WTC11 (cell line): Measurements from ENCODE around the gene HOXB3. TPM values are rescaled to one million over a fixed set of nuclear protein-coding genes. Genes with fewer than 3 reads are reported as not detected.

Source experiments
- ATAC-seq: fragments of 200-7000 bp; cut with Tn5 transposase; 2 replicates; pipeline ENCODE4 v1.10.0; 2021; ENCODE audit warnings: mild to moderate bottlenecking, moderate library complexity
- CTCF ChIA-PET: fragments of 300-600 bp; sonication (Branson Sonifier 250); formaldehyde crosslinking; loops from one replicate; lab custom pipeline; 2021; ENCODE audit warnings: antibody characterized with exemption; lab: Charles Lee
- POLR2A ChIA-PET: fragments of 350-600 bp; sonication (Branson Sonifier 250); formaldehyde crosslinking; loops from one replicate; lab custom pipeline; 2021; ENCODE audit warnings: antibody characterized with exemption; lab: Charles Lee
- DNase-seq: peaks from one replicate; pipeline ENCODE4 v3.0.0; 2021; ENCODE audit warnings: low spot score
- H3K27ac Mint-ChIP-seq: 2 replicates; pipeline ENCODE4 v1.8.0; 2021; ENCODE audit warnings: mixed read lengths
- H3K27me3 Mint-ChIP-seq: 2 replicates; pipeline ENCODE4 v1.8.0; 2021; ENCODE audit warnings: low read depth, mild to moderate bottlenecking, moderate library complexity, mixed read lengths
- H3K36me3 Mint-ChIP-seq: 2 replicates; pipeline ENCODE4 v1.8.0; 2021; ENCODE audit warnings: mixed read lengths
- H3K4me1 Mint-ChIP-seq: 2 replicates; pipeline ENCODE4 v1.8.0; 2022; ENCODE audit warnings: mixed read lengths
- H3K4me3 Mint-ChIP-seq: 2 replicates; pipeline ENCODE4 v1.8.0; 2021; ENCODE audit warnings: mild to moderate bottlenecking, moderate library complexity, mixed read lengths
- H3K9me3 Mint-ChIP-seq: 2 replicates; pipeline ENCODE4 v1.8.0; 2021; ENCODE audit warnings: mixed read lengths
- ATF1 ChIP-seq: sonication (generic); formaldehyde crosslinking; IDR thresholded peaks from 2 replicates; pipeline ENCODE4 v1.8.1; 2023; ENCODE audit warnings: mild to moderate bottlenecking, moderate library complexity, missing genetic modification reagents
- CBFB ChIP-seq: sonication (generic); formaldehyde crosslinking; IDR thresholded peaks from 2 replicates; pipeline ENCODE4 v1.8.1; 2022; ENCODE audit warnings: mild to moderate bottlenecking, low read depth, missing genetic modification reagents
- CDX4 ChIP-seq: fragments of 250-450 bp; sonication (Bioruptor Pico); IDR thresholded peaks from 2 replicates; pipeline ENCODE4 v1.9.0; 2021; ENCODE audit warnings: moderate library complexity, mild to moderate bottlenecking, inconsistent platforms, borderline replicate concordance
- E2F4 ChIP-seq: sonication (generic); formaldehyde crosslinking; IDR thresholded peaks from 2 replicates; pipeline ENCODE4 v1.8.1; 2022; ENCODE audit warnings: low read depth, mild to moderate bottlenecking, moderate library complexity, missing genetic modification reagents, borderline replicate concordance
- ESRRA ChIP-seq: sonication (generic); formaldehyde crosslinking; IDR thresholded peaks from 2 replicates; pipeline ENCODE4 v1.8.1; 2022; ENCODE audit warnings: mild to moderate bottlenecking, missing genetic modification reagents, borderline replicate concordance
- FOXP1 ChIP-seq: sonication (generic); formaldehyde crosslinking; IDR thresholded peaks from 2 replicates; pipeline ENCODE4 v1.8.0; 2022; ENCODE audit warnings: missing genetic modification reagents, mild to moderate bottlenecking, moderate library complexity, borderline replicate concordance
- GABPB1 ChIP-seq: sonication (generic); formaldehyde crosslinking; IDR thresholded peaks from 2 replicates; pipeline ENCODE4 v1.8.1; 2023; ENCODE audit warnings: mild to moderate bottlenecking, missing genetic modification reagents
- KAT7 ChIP-seq: sonication (generic); formaldehyde crosslinking; IDR thresholded peaks from 2 replicates; pipeline ENCODE4 v1.8.1; 2023; ENCODE audit warnings: missing genetic modification reagents, mild to moderate bottlenecking, borderline replicate concordance
- MLX ChIP-seq: sonication (generic); formaldehyde crosslinking; IDR thresholded peaks from 2 replicates; pipeline ENCODE4 v1.8.1; 2023; ENCODE audit warnings: mild to moderate bottlenecking, missing genetic modification reagents, moderate library complexity
- MXD4 ChIP-seq: fragments of 250-450 bp; sonication (Bioruptor Pico); IDR thresholded peaks from 2 replicates; pipeline ENCODE4 v1.8.0; 2021; ENCODE audit warnings: mild to moderate bottlenecking, moderate library complexity, borderline replicate concordance
- MYBL2 ChIP-seq: sonication (generic); formaldehyde crosslinking; IDR thresholded peaks from 2 replicates; pipeline ENCODE4 v1.8.1; 2023; ENCODE audit warnings: mild to moderate bottlenecking, moderate library complexity, missing genetic modification reagents
- NFATC4 ChIP-seq: fragments of 250-450 bp; sonication (Bioruptor Pico); IDR thresholded peaks from 2 replicates; pipeline ENCODE4 v1.9.0; 2021; ENCODE audit warnings: mild to moderate bottlenecking
- OVOL2 ChIP-seq: fragments of 250-450 bp; sonication (Bioruptor Pico); IDR thresholded peaks from 2 replicates; pipeline ENCODE4 v1.9.0; 2021; ENCODE audit warnings: mild to moderate bottlenecking, borderline replicate concordance
- PRDM15 ChIP-seq: sonication (generic); formaldehyde crosslinking; IDR thresholded peaks from 2 replicates; pipeline ENCODE4 v1.8.0; 2022; ENCODE audit warnings: missing genetic modification reagents
- SMAD4 ChIP-seq: sonication (generic); formaldehyde crosslinking; IDR thresholded peaks from 2 replicates; pipeline ENCODE4 v1.8.0; 2022; ENCODE audit warnings: mild to moderate bottlenecking, missing genetic modification reagents
- TP53 ChIP-seq: sonication (generic); formaldehyde crosslinking; IDR thresholded peaks from 2 replicates; pipeline ENCODE4 v1.8.1; 2023; ENCODE audit warnings: mild to moderate bottlenecking, missing genetic modification reagents
- ZNF396 ChIP-seq: fragments of 250-450 bp; sonication (Bioruptor Pico); IDR thresholded peaks from 2 replicates; pipeline ENCODE4 v1.8.0; 2021; ENCODE audit warnings: mild to moderate bottlenecking, moderate library complexity, borderline replicate concordance
- ZNF532 ChIP-seq: fragments of 250-450 bp; sonication (Bioruptor Pico); IDR thresholded peaks from 2 replicates; pipeline ENCODE4 v1.9.0; 2021; ENCODE audit warnings: mild to moderate bottlenecking, borderline replicate concordance
- ZSCAN18 ChIP-seq: fragments of 250-450 bp; sonication (Bioruptor Pico); IDR thresholded peaks from 2 replicates; pipeline ENCODE4 v2.1.2; 2022; ENCODE audit warnings: mild to moderate bottlenecking, moderate library complexity
- total RNA-seq: library from RNA; stranded (reverse); gene quantifications from 3 replicates; pipeline ENCODE4 v1.2.3, GENCODE V29; 2021

Gene HOXB3
- total RNA-seq, 1 experiment from 2014 or later: 0.09 TPM

- H3K9me3 Mint-ChIP-seq: no peaks in the 10 kb centered on the region
- CTCF ChIA-PET: interaction anchor here (0.8 kb wide), 1 partner anchor 22 kb away, joined by 3 read pairs; no protein-coding TSS in a partner anchor
- H3K27ac Mint-ChIP-seq: no peak overlapping the region
- H3K27me3 Mint-ChIP-seq: peaks cover 30% of the 10 kb centered on the region; the same call in 1 of the 2 replicates
- no peak for TF ChIP-seq ZNF396 (CRISPR knock-in tag)
- TF ChIP-seq PRDM15 (CRISPR knock-in tag): no peak
- TF ChIP-seq TP53: no peak
- no peak for TF ChIP-seq MXD4 (CRISPR knock-in tag)
- no peak for TF ChIP-seq MYBL2 (CRISPR knock-in tag)
- TF ChIP-seq OVOL2 (CRISPR knock-in tag): no peak
- TF ChIP-seq MLX (CRISPR knock-in tag): no peak
- no peak for TF ChIP-seq NFATC4 (CRISPR knock-in tag)
- no peak for TF ChIP-seq CDX4 (CRISPR knock-in tag)
- TF ChIP-seq GABPB1 (CRISPR knock-in tag): no peak
- ATAC-seq (no peak), DNase-seq (no peak)
- POLR2A ChIA-PET: no interaction called here
- peaks cover 32% of the 10 kb centered on the region for H3K4me1 Mint-ChIP-seq
- no peaks in the 10 kb centered on the region for H3K36me3 Mint-ChIP-seq
- H3K4me3 Mint-ChIP-seq: no peak overlapping the region
These were observed 23.9 kb downstream of the HOXB3 start for GRCh38 chr17:48565925-48566710.

GRCh38 chr17:48565022-48565554 lies 25.0 kb downstream of the HOXB3 start:
- peaks cover 40% of the 10 kb centered on the region; the same call in 1 of the 2 replicates for H3K27me3 Mint-ChIP-seq
- no peaks in the 10 kb centered on the region for H3K9me3 Mint-ChIP-seq
- ATAC-seq: no peak
- no peak overlapping the region for H3K27ac Mint-ChIP-seq
- no peak for DNase-seq
- ChIA-PET POLR2A (no interaction called here), CTCF (interaction anchor here (1.3 to 1.5 kb wide), 3 partner anchors 18 to 64 kb away, joined by 3 to 5 read pairs (median 4); no protein-coding TSS in a partner anchor)
- no peaks in the 10 kb centered on the region for H3K36me3 Mint-ChIP-seq
- peaks cover 26% of the 10 kb centered on the region for H3K4me1 Mint-ChIP-seq
- TF ChIP-seq ZNF532 (CRISPR knock-in tag): no peak
- TF ChIP-seq ZSCAN18 (CRISPR knock-in tag): no peak
- no peak for TF ChIP-seq FOXP1 (CRISPR knock-in tag)
- no peak for TF ChIP-seq E2F4 (CRISPR knock-in tag)
- no peak for TF ChIP-seq SMAD4 (CRISPR knock-in tag)
- TF ChIP-seq ATF1 (CRISPR knock-in tag): no peak
- TF ChIP-seq KAT7 (CRISPR knock-in tag): no peak
- no peak for TF ChIP-seq ESRRA (CRISPR knock-in tag)
- TF ChIP-seq CBFB (CRISPR knock-in tag): no peak
- peak overlapping the region; percentile 45 for H3K4me3 Mint-ChIP-seq
